Keratinocyte (primary cell): ENCODE measurements around the gene VAV2. TPM values are rescaled to one million over a fixed set of nuclear protein-coding genes. Genes with fewer than 3 reads are reported as not detected.

Source experiments
- DNase-seq: peaks from one replicate; pipeline ENCODE4 v3.0.0-alpha.2; 2011; ENCODE audit warnings: low read depth, missing footprints, low spot score
- FAIRE-seq: peaks from 2 replicates; lab custom pipeline; 2011; peaks lifted over from hg19 to GRCh38; lab: Jason Lieb, UNC
- H2AFZ ChIP-seq: 2 replicates; pipeline ENCODE4 v1.6.0; 2012; ENCODE audit warnings: low read length, control low read depth, inconsistent platforms; ENCODE audit not compliant: control insufficient read depth
- H3K27ac ChIP-seq: 2 replicates; pipeline ENCODE4 v1.5.1; 2011; ENCODE audit warnings: low read length; ENCODE audit not compliant: control insufficient read depth, insufficient read depth
- H3K27me3 ChIP-seq: 3 replicates; pipeline ENCODE4 v1.6.0; 2011; ENCODE audit warnings: low read length; ENCODE audit not compliant: control insufficient read depth, insufficient read depth; ENCODE audit errors: extremely low read depth
- H3K36me3 ChIP-seq, 2 experiments: 2 replicates in 1 of 2; 3 replicates in 1 of 2; pipeline ENCODE4 v1.5.1; 2011; ENCODE audit warnings: low read length in 2 of 2, mild to moderate bottlenecking in 1 of 2; ENCODE audit not compliant: control insufficient read depth in 2 of 2, insufficient read depth in 2 of 2; ENCODE audit errors: extremely low read depth in 1 of 2
- H3K4me1 ChIP-seq: 3 replicates; pipeline ENCODE4 v1.5.1; 2011; ENCODE audit warnings: low read length; ENCODE audit not compliant: control insufficient read depth, insufficient read depth; ENCODE audit errors: extremely low read depth
- H3K4me2 ChIP-seq: 3 replicates; pipeline ENCODE4 v1.6.0; 2011; ENCODE audit warnings: low read depth, low read length; ENCODE audit not compliant: control insufficient read depth, insufficient read depth; ENCODE audit errors: extremely low read depth
- H3K4me3 ChIP-seq, 3 experiments: fragments of 200-600 bp in 1 of 3; sonication (generic) in 1 of 3; 2 replicates in 2 of 3; 3 replicates in 1 of 3; pipeline ENCODE4 v1.5.1; 2011 to 2016; ENCODE audit warnings: low read length in 3 of 3, mild to moderate bottlenecking in 3 of 3, control low read depth in 2 of 3, inconsistent platforms in 1 of 3, low read depth in 1 of 3, mixed read lengths in 1 of 3, mixed run types in 1 of 3, moderate library complexity in 1 of 3; ENCODE audit not compliant: control insufficient read depth in 2 of 3, insufficient read depth in 2 of 3; ENCODE audit errors: extremely low read depth in 1 of 3
- H3K79me2 ChIP-seq: 2 replicates; pipeline ENCODE4 v1.6.0; 2012; ENCODE audit warnings: low read length; ENCODE audit not compliant: control insufficient read depth, insufficient read depth
- H3K9ac ChIP-seq: 3 replicates; pipeline ENCODE4 v1.6.0; 2011; ENCODE audit warnings: low read length; ENCODE audit not compliant: control insufficient read depth, insufficient read depth; ENCODE audit errors: extremely low read depth
- H3K9me1 ChIP-seq: 3 replicates; pipeline ENCODE4 v1.6.0; 2011; ENCODE audit warnings: low read length; ENCODE audit not compliant: control insufficient read depth, insufficient read depth; ENCODE audit errors: extremely low read depth
- H3K9me3 ChIP-seq: 2 replicates; pipeline ENCODE4 v1.5.1; 2012; ENCODE audit warnings: low read depth, low read length; ENCODE audit not compliant: control insufficient read depth
- H4K20me1 ChIP-seq: 3 replicates; pipeline ENCODE4 v1.6.0; 2011; ENCODE audit warnings: low read length; ENCODE audit not compliant: control insufficient read depth, insufficient read depth; ENCODE audit errors: extremely low read depth
- CTCF ChIP-seq, 3 experiments: IDR thresholded peaks in 1 of 3; conservative IDR thresholded peaks in 1 of 3; optimal IDR thresholded peaks in 1 of 3; 2 replicates in 2 of 3; 3 replicates in 1 of 3; pipeline versions ENCODE3 to v1.5.1; 2011; ENCODE audit warnings: low read length in 3 of 3, mild to moderate bottlenecking in 3 of 3, moderate library complexity in 2 of 3, control low read depth in 1 of 3, inconsistent platforms in 1 of 3; ENCODE audit not compliant: insufficient read depth in 2 of 3; ENCODE audit errors: extremely low read depth in 1 of 3
- EZH2 ChIP-seq: IDR thresholded peaks from one replicate; pipeline ENCODE4 v1.6.1; 2012; ENCODE audit warnings: inconsistent platforms, mild to moderate bottlenecking, low read length, moderate library complexity
- dilution Hi-C: fragments of 300-500 bp; cut with MboI; formaldehyde crosslinking; loops from one replicate; pipeline ENCODE4 v1.7.0; 2020; ENCODE audit warnings: low sequenced_read_pairs; ENCODE audit not compliant: extremely low pct_ligation_motif_present
- polyA plus RNA-seq, 5 experiments: library from polyadenylated mRNA; depleted of rRNA in 3 of 5; stranded (reverse) in 3 of 5; stranded (forward) in 1 of 5; unstranded in 1 of 5; fragments of >200 nt; gene quantifications; 1 replicate in 1 of 5; 2 replicates in 3 of 5; 3 replicates in 1 of 5; pipeline versions ENCODE4 v1.2.1 to v1.2.3, GENCODE V29; 2011 to 2012; ENCODE audit warnings: missing spikeins in 2 of 5, low read depth in 1 of 5, low replicate concordance in 1 of 5

Gene VAV2
- polyA plus RNA-seq, 1 donor (not counting 4 experiments of a cell fraction or from before 2014, with no cell fraction given): 16.4 TPM

- Histone ChIP-seq H3K9me1 (no peaks in the 10 kb centered on the region), H3K4me2 (no peak overlapping the region), H3K4me3 (no peak overlapping the region), H3K9ac (no peak overlapping the region), H3K27me3 (no peaks in the 10 kb centered on the region), H4K20me1 (peaks cover 54% of the 10 kb centered on the region), H3K36me3 (peaks cover 4 to 6% of the 10 kb centered on the region in 2 experiments), H2AFZ (no peak overlapping the region), H3K9me3 (no peaks in the 10 kb centered on the region), H3K4me1 (no peaks in the 10 kb centered on the region), H3K27ac (no peak overlapping the region), H3K79me2 (peaks cover 98% of the 10 kb centered on the region)
- no peak for FAIRE-seq
- dilution Hi-C loops: no loop called here
- no peak for TF ChIP-seq EZH2
- TF ChIP-seq CTCF (optimal IDR thresholded peaks at IDR 0.05 in 1 of 3, IDR thresholded peaks at IDR 0.05 in 1 of 3, conservative IDR thresholded peaks at IDR 0.05 in 1 of 3; ENCODE audit: extremely low read depth in 1 of 3, insufficient read depth in 2 of 3, low read length in 3 of 3): no peak
- DNase-seq: no peak
Measured at GRCh38 chr9:133981589-133981957, 10.6 kb downstream of the VAV2 start.

GRCh38 chr9:133980864-133981588, 11.1 kb downstream of the VAV2 start:
- no peak overlapping the region for H3K4me3 ChIP-seq
- FAIRE-seq (no peak), DNase-seq (no peak)
- dilution Hi-C loops: no loop called here
- H3K9me3 ChIP-seq: no peaks in the 10 kb centered on the region
- peaks cover 52% of the 10 kb centered on the region for H4K20me1 ChIP-seq
- H3K9me1 ChIP-seq: no peaks in the 10 kb centered on the region
- H3K4me1 ChIP-seq: no peaks in the 10 kb centered on the region
- H3K27ac ChIP-seq: no peak overlapping the region
- TF ChIP-seq EZH2: no peak
- no peak for TF ChIP-seq CTCF (optimal IDR thresholded peaks at IDR 0.05 in 1 of 3, IDR thresholded peaks at IDR 0.05 in 1 of 3, conservative IDR thresholded peaks at IDR 0.05 in 1 of 3; ENCODE audit: extremely low read depth in 1 of 3, insufficient read depth in 2 of 3, low read length in 3 of 3)
- H3K9ac ChIP-seq: no peak overlapping the region
- H3K27me3 ChIP-seq: no peaks in the 10 kb centered on the region
- no peak overlapping the region for H3K4me2 ChIP-seq
- no peak overlapping the region for H2AFZ ChIP-seq
- peaks cover under 1 to 4% of the 10 kb centered on the region in 2 experiments for H3K36me3 ChIP-seq
- H3K79me2 ChIP-seq: peaks cover 98% of the 10 kb centered on the region
